Endodermal cell (in vitro differentiated cells): ENCODE measurements around the gene MACROD2. TPM values are rescaled to one million over a fixed set of nuclear protein-coding genes. Genes with fewer than 3 reads are reported as not detected.

Experiments
- DNase-seq: peaks from one replicate; pipeline ENCODE4 v3.0.0-alpha.2; 2017
- H3K27ac ChIP-seq: 2 replicates; pipeline ENCODE4 v1.5.1; 2013; ENCODE audit warnings: mild to moderate bottlenecking, low read depth, low read length, moderate library complexity
- H3K27me3 ChIP-seq: 2 replicates; pipeline ENCODE4 v1.6.1; 2013; ENCODE audit warnings: mild to moderate bottlenecking, low read length, moderate library complexity; ENCODE audit not compliant: insufficient read depth, control insufficient read depth, poor library complexity, severe bottlenecking
- H3K36me3 ChIP-seq: 2 replicates; pipeline ENCODE4 v1.7.0; 2013; ENCODE audit warnings: mild to moderate bottlenecking, low read length, moderate library complexity; ENCODE audit not compliant: control insufficient read depth, insufficient read depth
- H3K4me1 ChIP-seq: one replicate; pipeline ENCODE4 v1.7.0; 2013; ENCODE audit warnings: low read length; ENCODE audit not compliant: control insufficient read depth, insufficient read depth
- H3K4me3 ChIP-seq: 2 replicates; pipeline ENCODE4 v1.5.1; 2013; ENCODE audit warnings: mild to moderate bottlenecking, low read length, moderate library complexity
- H3K9ac ChIP-seq: 2 replicates; pipeline ENCODE4 v1.6.1; 2013; ENCODE audit warnings: mild to moderate bottlenecking, low read length, moderate library complexity; ENCODE audit not compliant: poor library complexity, severe bottlenecking; ENCODE audit errors: extremely low read depth
- H3K9me3 ChIP-seq: 2 replicates; pipeline ENCODE4 v1.6.1; 2013; ENCODE audit warnings: mild to moderate bottlenecking, low read length, moderate library complexity; ENCODE audit not compliant: control insufficient read depth
- H3K27ac Mint-ChIP-seq: 2 replicates; pipeline ENCODE4 v1.8.0; 2020; ENCODE audit warnings: mixed read lengths
- H3K27me3 Mint-ChIP-seq: 2 replicates; pipeline ENCODE4 v1.8.0; 2021; ENCODE audit warnings: mild to moderate bottlenecking, mixed read lengths; ENCODE audit not compliant: insufficient read depth
- H3K36me3 Mint-ChIP-seq: 2 replicates; pipeline ENCODE4 v1.8.0; 2020; ENCODE audit warnings: low read depth, mixed read lengths
- H3K4me1 Mint-ChIP-seq: 2 replicates; pipeline ENCODE4 v1.8.0; 2020; ENCODE audit warnings: mixed read lengths
- H3K4me3 Mint-ChIP-seq: 2 replicates; pipeline ENCODE4 v1.8.0; 2020; ENCODE audit warnings: mild to moderate bottlenecking, moderate library complexity, mixed read lengths
- H3K9me3 Mint-ChIP-seq: 2 replicates; pipeline ENCODE4 v1.8.0; 2020; ENCODE audit warnings: mild to moderate bottlenecking, mixed read lengths
- WGBS, 2 experiments: methylation state at CpG; one replicate each; pipeline versions ENCODE4 v1.1.5 to v1.1.7; 2013; ENCODE audit warnings: missing lambda C conversion rate in 2 of 2, mixed read lengths in 1 of 2; ENCODE audit not compliant: insufficient coverage in 1 of 2, insufficient read length in 1 of 2; 5-methylcytosine and 5-hydroxymethylcytosine counted together
- total RNA-seq, 2 donors: library from RNA; stranded (reverse); fragmentation: NEBNext Ultra II Directional in 1 of 2; extraction: Animal tissue kit (Norgen Biotek cat#: 25700) in 1 of 2; gene quantifications; 2 replicates in 1 of 2; 3 replicates in 1 of 2; pipeline ENCODE4 v1.2.1, GENCODE V29; 2021
- TF ChIP-seq, protein P1 (sequence below): fragments of 200-600 bp; sonication (generic); conservative IDR thresholded peaks from 2 replicates; pipeline ENCODE4 v1.5.0; 2021; ENCODE audit warnings: antibody characterized with exemption, mild to moderate bottlenecking

Gene MACROD2
- total RNA-seq, 2 donors from 2014 or later, result 2.3 to 4.8 TPM

DNA sequence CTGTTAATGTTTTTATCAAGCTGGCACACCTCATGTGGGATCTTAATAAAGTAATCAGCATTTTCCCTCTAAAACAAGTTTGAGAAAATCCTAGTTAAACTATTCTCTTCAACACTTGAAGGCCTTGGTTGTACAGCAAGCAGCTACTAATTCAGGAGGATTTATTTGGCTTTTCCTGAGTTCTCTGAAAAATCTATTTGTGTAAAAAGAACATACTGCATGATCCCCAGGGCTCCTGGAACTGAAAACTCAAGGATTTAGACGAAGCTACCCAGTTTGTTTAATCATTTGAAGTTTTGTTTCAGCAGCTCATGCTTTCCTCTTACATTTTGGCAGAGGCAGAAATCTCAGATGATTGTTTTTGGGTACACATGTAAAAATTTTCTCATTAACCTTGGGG is 651.7 kb downstream of the MACROD2 start:
- Histone ChIP-seq H3K9ac (no peak overlapping the region), H3K9me3 (peaks cover 6% of the 10 kb centered on the region), H3K4me3 (no peak overlapping the region), H3K4me1 (peaks cover 5% of the 10 kb centered on the region), H3K27ac (no peak overlapping the region), H3K27me3 (no peaks in the 10 kb centered on the region), H3K36me3 (no peaks in the 10 kb centered on the region)
- H3K27ac Mint-ChIP-seq, result no peak overlapping the region
- WGBS, 2 experiments, result 67 to 83% methylated on average over 1 of the region's 1 CpG
- H3K36me3 Mint-ChIP-seq, result no peaks in the 10 kb centered on the region
- peaks cover 5% of the 10 kb centered on the region for H3K9me3 Mint-ChIP-seq
- no peaks in the 10 kb centered on the region for H3K27me3 Mint-ChIP-seq
- no peak for DNase-seq
- TF ChIP-seq, protein P1, sequence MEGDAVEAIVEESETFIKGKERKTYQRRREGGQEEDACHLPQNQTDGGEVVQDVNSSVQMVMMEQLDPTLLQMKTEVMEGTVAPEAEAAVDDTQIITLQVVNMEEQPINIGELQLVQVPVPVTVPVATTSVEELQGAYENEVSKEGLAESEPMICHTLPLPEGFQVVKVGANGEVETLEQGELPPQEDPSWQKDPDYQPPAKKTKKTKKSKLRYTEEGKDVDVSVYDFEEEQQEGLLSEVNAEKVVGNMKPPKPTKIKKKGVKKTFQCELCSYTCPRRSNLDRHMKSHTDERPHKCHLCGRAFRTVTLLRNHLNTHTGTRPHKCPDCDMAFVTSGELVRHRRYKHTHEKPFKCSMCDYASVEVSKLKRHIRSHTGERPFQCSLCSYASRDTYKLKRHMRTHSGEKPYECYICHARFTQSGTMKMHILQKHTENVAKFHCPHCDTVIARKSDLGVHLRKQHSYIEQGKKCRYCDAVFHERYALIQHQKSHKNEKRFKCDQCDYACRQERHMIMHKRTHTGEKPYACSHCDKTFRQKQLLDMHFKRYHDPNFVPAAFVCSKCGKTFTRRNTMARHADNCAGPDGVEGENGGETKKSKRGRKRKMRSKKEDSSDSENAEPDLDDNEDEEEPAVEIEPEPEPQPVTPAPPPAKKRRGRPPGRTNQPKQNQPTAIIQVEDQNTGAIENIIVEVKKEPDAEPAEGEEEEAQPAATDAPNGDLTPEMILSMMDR, result no peak
- H3K4me3 Mint-ChIP-seq, result no peak overlapping the region
- H3K4me1 Mint-ChIP-seq, result no peaks in the 10 kb centered on the region

DNA sequence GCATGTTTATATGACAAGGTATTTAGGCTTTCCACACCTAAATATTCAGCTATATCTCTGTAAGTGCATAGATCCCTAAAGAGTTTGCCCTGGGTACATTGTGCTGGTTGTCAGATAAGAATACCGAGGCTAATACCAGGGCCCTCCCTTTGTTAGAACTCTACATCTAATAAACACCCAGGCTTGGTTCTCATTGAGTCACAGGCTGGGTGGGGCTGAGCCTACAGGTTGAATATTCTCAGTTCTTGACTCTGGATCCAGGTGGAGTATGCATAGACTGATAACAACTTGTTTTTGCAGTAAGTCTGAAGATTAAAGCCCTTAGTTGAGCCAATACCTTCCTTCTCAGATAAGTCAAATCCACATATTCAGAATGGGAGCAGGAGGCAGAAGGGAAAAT is 654.3 kb downstream of the MACROD2 start:
- Histone ChIP-seq H3K9ac (no peak overlapping the region), H3K27ac (no peak overlapping the region), H3K9me3 (no peaks in the 10 kb centered on the region), H3K4me1 (peaks cover 5% of the 10 kb centered on the region), H3K4me3 (no peak overlapping the region), H3K27me3 (no peaks in the 10 kb centered on the region), H3K36me3 (no peaks in the 10 kb centered on the region)
- TF ChIP-seq, protein P1, result no peak
- no peak for DNase-seq
- 88 to 100% methylated on average over 1 of the region's 1 CpG for WGBS, 2 experiments
- H3K27me3 Mint-ChIP-seq, result no peaks in the 10 kb centered on the region
- H3K4me1 Mint-ChIP-seq, result no peaks in the 10 kb centered on the region
- no peaks in the 10 kb centered on the region for H3K36me3 Mint-ChIP-seq
- H3K27ac Mint-ChIP-seq, result no peak overlapping the region
- H3K4me3 Mint-ChIP-seq, result no peak overlapping the region
- no peaks in the 10 kb centered on the region for H3K9me3 Mint-ChIP-seq

DNA sequence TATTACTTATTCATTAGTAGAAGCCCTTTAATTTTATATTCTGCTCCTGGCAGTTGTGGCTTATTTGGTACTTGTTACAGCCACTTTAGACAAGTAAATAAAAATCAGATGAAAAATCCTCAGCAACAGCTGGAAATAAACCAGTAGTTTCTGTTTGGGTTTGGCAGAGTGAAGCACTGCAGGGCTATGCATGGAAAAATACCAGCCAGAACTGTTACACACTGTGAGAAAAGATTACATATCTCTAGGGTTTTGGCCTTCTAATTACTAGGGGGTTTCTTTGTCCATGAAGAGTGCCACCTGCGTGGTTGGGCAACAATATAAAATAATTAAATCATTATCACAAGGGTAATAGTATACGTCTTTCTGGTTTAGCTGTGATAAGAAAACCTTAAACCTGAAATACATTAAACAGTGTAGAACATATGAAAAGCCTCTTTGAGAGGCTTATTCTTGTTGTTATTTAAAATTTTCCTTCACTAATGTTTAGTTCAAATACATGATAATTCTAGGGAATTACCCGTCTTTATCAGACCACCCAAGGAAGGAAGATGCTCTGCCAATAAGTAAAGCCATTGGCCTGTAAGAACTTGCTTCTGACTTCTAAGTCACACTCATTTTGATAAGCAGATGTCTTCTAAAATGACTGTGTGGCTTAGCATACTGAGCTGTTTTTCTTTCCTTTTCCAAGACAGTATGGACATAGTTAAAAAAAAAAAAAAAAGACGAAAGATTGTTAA is 662.1 kb downstream of the MACROD2 start:
- Histone ChIP-seq H3K27ac (no peak overlapping the region), H3K9me3 (no peaks in the 10 kb centered on the region), H3K9ac (no peak overlapping the region), H3K27me3 (no peaks in the 10 kb centered on the region), H3K4me3 (no peak overlapping the region), H3K4me1 (no peaks in the 10 kb centered on the region), H3K36me3 (no peaks in the 10 kb centered on the region)
- H3K27ac Mint-ChIP-seq, result no peak overlapping the region
- TF ChIP-seq, protein P1, result no peak
- no peaks in the 10 kb centered on the region for H3K27me3 Mint-ChIP-seq
- no peak overlapping the region for H3K4me3 Mint-ChIP-seq
- no peaks in the 10 kb centered on the region for H3K36me3 Mint-ChIP-seq
- no peaks in the 10 kb centered on the region for H3K9me3 Mint-ChIP-seq
- H3K4me1 Mint-ChIP-seq, result peaks cover 4% of the 10 kb centered on the region
- DNase-seq, result no peak
- WGBS, 2 experiments, result 89 to 100% methylated on average over 1 to 2 of the region's 4 CpGs
